ENCODE data around the gene RBBP8NL.

Gene RBBP8NL

GRCh38 chr20:62427172-62428001 lies at the start of gene RBBP8NL:
TSS of gene RBBP8NL (minus strand) at chr20:62427539. CDS start at chr20:62419647, 7,892 bp downstream.
- no peak for DNase-seq

- DNase-seq, result no peak
Measured at GRCh38 chr20:62476056-62476838, 48.9 kb upstream of the RBBP8NL start.

GRCh38 chr20:62475772-62476055 lies 48.4 kb upstream of the RBBP8NL start, which contains the start of gene GATA5:
TSS of gene GATA5 (minus strand) at chr20:62475995. CDS start at chr20:62475521, 474 bp downstream.
- DNase-seq, result no peak

- no peak for DNase-seq
Measured at GRCh38 chr20:62475027-62475771, 47.9 kb upstream of the RBBP8NL start.

- DNase-seq, result no peak
Measured at GRCh38 chr20:62474604-62475026, 47.3 kb upstream of the RBBP8NL start.

- DNase-seq, result no peak
Measured at GRCh38 chr20:62473717-62474603, 46.6 kb upstream of the RBBP8NL start.

GRCh38 chr20:62472941-62473585 lies 45.7 kb upstream of the RBBP8NL start:
- DNase-seq, result no peak

GRCh38 chr20:62472138-62472940 lies 45.0 kb upstream of the RBBP8NL start:
- DNase-seq, result no peak

GRCh38 chr20:62470459-62470858 lies 43.1 kb upstream of the RBBP8NL start:
- DNase-seq, result no peak

- DNase-seq, result no peak
Measured at GRCh38 chr20:62470001-62470400, 42.7 kb upstream of the RBBP8NL start.

- DNase-seq, result no peak
Measured at GRCh38 chr20:62469352-62469751, 42.0 kb upstream of the RBBP8NL start.

GRCh38 chr20:62466806-62467537 lies 39.6 kb upstream of the RBBP8NL start:
- no peak for DNase-seq

GRCh38 chr20:62466072-62466760 lies 38.9 kb upstream of the RBBP8NL start:
- DNase-seq, result no peak

- no peak for DNase-seq
Measured at GRCh38 chr20:62464990-62465389, 37.7 kb upstream of the RBBP8NL start.

- no peak for DNase-seq
Measured at GRCh38 chr20:62464425-62464770, 37.1 kb upstream of the RBBP8NL start.

GRCh38 chr20:62463651-62464424 lies 36.5 kb upstream of the RBBP8NL start:
- DNase-seq, result no peak

- no peak for DNase-seq
Measured at GRCh38 chr20:62462976-62463592, 35.7 kb upstream of the RBBP8NL start.

GRCh38 chr20:62461834-62462233 lies 34.5 kb upstream of the RBBP8NL start:
- DNase-seq, result no peak
